ENCODE results near the gene ZC2HC1B.

DNA sequence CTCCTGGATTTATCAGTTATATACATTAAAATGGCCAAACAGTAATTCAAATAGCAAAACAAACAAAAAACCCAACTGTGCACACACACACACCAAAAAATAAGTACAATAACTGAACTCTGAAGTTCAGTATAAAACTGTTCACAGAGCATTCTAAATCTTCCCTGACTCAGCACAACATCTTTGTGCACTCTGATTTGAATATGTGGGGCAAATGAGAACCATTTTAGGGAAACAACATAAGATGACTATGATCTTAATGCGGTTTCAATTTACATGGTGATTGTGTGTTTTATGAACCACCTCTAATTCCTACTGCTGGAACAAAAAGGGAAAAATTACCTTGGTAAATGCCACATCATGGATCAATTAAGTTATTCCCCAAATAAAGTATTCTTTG, 102.0 kb downstream of the ZC2HC1B start:
- TF ChIP-seq, protein P1, sequence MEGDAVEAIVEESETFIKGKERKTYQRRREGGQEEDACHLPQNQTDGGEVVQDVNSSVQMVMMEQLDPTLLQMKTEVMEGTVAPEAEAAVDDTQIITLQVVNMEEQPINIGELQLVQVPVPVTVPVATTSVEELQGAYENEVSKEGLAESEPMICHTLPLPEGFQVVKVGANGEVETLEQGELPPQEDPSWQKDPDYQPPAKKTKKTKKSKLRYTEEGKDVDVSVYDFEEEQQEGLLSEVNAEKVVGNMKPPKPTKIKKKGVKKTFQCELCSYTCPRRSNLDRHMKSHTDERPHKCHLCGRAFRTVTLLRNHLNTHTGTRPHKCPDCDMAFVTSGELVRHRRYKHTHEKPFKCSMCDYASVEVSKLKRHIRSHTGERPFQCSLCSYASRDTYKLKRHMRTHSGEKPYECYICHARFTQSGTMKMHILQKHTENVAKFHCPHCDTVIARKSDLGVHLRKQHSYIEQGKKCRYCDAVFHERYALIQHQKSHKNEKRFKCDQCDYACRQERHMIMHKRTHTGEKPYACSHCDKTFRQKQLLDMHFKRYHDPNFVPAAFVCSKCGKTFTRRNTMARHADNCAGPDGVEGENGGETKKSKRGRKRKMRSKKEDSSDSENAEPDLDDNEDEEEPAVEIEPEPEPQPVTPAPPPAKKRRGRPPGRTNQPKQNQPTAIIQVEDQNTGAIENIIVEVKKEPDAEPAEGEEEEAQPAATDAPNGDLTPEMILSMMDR (IDR thresholded peaks at IDR 0.05), result no peak
- TF ChIP-seq ZFX (IDR thresholded peaks at IDR 0.05; ENCODE audit: borderline replicate concordance), result no peak

All from 22Rv1 (cell line).